Stimulated activated CD8-positive, alpha-beta memory T cell treated with anti-CD3 and anti-CD28 coated beads, Interleukin-15, amount 100 ng/mL, for 24 hours (primary cell): ENCODE measurements around the gene FIBP.
"Not testable (repeated sequence)": the region's sequence is repeated elsewhere in the genome, so short reads cannot be mapped to it uniquely, and the experiment has no call there.

Source experiments
- DNase-seq: peaks from one replicate; pipeline ENCODE4 v3.0.0-alpha.2; 2020; ENCODE audit warnings: low read depth

The FIBP gene

DNA sequence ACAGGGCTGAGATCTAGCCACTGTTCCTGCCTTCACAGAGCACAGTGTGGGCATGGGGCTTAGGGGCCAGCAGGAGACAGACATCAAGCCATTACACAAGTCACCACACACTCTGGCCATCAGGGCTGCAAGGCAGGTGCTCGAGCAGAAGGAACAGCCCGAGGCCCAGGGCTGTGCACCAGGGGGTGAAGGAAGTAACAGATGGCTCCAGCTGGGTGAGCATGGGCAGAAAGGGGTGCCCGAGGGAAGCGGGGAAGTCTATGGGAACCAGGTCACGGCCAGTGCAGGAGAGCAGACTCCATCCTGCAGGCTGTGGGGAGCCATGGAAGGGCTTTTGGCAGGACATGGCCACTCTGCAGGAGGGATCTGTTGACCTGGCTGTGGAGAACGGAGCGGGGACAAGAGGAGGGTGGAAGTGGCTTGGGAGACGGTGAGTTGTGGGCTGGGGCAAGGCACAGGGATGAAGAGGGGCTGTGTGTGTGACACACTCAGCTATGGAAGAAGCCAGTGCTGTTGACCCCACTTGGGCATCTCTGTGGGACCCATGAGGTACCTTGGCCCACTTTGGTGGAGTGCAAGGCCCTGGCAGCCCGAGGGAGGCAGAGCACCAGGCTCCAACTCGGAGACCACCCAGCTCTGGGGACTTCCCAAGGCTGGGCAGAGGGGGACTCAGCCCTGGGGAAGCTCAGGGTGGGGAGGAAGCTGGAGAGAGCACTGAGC, 27.0 kb upstream of the FIBP start:
- DNase-seq = no peak

DNA sequence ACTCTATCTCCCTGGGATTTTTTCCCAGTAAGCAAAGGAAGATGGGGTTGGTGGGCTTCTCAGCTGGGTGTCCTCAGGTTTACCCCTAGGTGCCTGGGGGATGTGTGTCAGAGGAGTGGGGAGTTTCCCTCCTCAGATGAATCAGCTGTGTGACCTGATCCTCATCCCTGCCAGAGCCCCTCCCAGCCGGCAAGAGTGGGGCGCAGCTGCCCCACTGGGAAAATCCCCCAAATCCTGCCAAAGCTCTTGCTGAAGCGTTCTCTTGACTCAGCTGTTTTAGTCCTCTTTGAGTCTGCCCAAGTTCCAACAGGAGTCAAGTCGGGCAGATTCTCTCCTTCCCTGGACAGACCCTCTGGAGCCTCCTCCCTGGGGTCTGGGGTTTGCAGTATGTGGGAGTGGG, 24.6 kb upstream of the FIBP start:
- DNase-seq = no peak

DNA sequence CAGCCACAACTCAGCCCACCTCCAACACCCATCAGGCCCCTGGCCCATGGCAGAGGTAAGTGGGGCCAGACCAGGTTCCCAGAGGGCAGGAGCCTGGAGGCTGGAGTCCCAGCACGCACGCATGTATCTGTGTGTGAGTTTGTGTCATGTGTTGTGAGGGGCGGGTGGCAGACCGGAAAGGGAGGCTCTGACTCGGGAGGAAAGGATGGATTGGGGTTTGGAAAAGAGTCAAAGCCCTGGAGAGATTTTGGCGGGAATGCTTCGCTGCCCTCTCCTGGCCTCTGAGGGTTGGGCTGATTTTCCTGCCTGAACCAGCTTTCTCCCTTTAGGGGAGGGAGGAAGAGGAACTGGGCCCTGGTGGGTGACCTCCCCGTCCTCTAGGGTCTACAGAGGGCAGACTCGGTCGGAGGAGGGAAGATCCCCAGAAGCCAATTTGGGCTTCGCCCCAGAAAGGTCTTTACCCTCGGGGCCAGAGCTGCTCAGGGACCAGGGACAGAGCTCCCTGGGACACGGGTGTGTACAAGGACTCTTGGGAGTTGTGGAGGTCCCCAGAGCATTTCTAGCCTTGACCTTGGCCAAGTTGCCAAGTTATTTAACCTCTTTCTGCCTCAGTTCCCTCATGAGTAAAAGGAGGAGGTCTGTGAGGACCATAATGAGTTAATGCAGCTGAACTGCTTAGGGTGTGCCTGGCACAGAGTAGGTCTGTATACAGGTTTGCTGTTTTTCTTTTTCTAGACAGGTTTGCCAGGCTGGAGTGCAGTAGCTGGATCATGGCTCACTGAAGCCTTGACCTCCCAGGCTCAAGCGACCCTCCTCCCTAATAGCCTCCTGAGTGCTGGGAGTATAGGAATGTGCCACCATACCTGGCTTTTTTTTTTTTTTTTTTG, 23.7 kb upstream of the FIBP start:
- DNase-seq = no peak

DNA sequence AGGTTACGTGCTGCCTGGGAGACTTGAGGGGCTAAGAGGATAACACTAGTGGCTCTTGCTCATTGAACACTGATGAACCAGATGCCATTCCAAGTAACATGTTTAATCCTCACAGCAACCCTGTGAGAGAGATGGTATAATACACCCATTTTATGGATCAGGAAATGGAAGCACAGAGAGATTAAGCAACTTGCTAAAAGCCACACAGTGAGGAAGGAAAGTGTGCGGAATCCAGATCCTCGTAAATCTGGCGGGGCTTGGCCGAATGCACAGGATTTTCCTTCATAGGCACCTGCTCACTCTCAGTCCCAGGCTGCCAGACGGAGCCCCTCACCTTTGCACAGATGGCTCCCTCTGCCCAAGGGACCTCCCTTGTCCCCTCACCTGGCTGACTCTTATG, 19.6 kb upstream of the FIBP start:
- DNase-seq = no peak

DNA sequence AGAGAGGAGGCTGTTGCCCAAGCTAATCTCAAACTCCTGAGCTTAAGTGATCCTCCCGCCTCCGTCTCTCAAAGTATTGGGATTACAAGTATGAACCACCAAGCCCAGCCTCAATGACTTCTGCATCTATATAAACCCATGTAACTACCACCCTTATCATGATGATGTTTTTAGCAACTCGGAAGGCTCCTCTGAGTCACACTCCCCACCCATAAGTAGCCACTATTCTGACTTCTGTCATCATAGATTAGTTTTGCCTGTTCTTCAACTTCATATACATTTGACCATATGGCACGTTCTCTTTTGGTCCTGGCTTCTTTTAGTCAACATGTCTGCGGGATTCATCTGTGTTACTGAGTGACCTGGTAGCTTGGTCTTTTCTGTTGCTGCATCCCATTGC, 18.3 kb upstream of the FIBP start:
- DNase-seq = no peak

DNA sequence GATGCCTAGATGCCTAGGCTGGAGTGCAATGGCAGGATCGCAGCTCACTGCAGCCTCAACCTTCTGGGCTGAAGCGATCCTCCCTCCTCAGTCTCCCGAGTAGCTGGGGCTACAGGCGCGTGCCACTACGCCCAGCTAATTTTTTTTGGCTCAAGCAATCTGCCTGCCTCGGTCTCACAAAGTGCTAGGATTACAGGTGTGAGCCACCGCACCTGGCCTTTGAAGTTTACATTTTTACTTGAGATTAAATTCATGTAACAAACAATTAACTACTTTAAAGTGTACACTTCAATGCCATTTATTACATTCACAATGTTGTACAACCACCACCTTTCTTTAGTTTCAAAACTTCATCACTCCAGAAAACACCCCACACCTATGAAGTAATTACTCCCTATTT, 15.4 kb upstream of the FIBP start:
- DNase-seq = no peak

DNA sequence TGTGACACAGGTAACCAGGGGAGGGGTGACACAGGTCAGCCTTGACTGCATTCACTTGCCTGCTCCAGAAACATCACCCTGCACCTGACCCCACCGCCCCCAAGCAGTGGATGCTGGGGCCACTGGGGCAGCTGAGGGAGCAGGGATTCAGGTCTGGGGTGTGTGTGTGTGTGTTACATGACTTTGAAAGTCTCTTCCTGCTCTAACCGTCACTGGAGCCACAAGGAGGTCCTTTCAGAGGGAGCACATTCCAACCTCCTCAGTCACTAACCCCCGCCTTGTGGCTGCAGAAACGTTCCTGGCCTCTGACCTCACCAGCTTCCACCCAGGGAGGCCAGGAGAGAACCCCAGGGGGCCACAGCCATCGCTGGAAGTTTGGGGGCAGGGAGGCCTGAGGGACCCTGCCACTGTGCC, 14.8 kb upstream of the FIBP start:
- DNase-seq = no peak

DNA sequence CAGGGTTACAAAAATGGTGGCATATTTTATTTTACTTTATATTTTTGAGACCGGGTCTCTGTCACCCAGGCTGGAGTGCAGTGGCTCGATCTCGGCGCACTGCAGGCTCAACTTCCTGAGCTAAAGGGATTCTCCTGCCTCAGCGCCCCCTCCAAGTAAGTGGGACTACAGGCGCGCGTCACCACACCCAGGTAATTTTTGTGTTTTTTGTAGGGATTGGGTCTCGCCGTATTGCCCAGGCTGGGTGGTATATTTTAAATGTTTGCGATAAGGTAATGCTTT, 12.6 kb upstream of the FIBP start:
- no peak for DNase-seq

DNA sequence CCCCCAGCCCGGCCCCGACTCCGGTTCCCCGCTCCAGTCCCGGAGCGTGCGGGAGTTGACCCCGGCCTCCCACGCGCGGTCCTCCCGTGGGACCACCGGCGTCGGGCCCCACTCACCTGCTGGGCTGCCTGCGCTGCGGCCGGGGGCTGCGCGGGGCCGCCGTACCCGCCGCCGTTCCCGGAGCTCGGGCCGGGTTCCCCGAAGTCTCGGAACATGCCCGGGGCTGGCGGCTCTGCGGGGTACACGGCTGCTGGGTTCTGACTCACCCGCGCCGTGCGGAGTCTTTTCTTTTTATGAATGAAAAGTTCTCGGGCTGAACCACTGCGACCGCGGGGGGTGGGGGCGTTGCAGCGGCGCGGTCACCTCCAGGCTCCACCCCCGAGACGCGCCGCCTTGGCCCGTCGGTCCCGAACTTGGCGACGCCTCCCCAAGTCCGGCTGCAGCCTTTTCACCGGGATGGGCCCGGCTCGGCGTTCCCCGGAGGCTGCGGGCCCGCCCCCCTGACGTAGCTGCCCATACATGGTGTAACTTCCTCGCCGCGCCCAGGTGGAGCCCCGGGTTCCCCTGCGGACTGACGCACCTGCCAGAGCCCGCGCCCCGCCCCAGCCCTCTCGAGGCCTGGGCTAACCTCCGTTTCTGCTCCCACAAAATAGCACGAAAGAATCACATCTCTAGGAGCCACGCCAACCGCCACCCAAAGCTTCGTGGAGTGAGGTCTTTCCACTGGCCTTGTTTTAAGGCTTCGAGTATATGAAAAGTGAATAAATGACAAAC, 12.0 kb upstream of the FIBP start, which contains the start of gene FOSL1:
Gene FOSL1, minus strand, starts transcription at position 264 of the 774 bp plus-strand sequence. Its CDS starts 49 bp downstream, at position 215.
- DNase-seq = peak; percentile 86

DNA sequence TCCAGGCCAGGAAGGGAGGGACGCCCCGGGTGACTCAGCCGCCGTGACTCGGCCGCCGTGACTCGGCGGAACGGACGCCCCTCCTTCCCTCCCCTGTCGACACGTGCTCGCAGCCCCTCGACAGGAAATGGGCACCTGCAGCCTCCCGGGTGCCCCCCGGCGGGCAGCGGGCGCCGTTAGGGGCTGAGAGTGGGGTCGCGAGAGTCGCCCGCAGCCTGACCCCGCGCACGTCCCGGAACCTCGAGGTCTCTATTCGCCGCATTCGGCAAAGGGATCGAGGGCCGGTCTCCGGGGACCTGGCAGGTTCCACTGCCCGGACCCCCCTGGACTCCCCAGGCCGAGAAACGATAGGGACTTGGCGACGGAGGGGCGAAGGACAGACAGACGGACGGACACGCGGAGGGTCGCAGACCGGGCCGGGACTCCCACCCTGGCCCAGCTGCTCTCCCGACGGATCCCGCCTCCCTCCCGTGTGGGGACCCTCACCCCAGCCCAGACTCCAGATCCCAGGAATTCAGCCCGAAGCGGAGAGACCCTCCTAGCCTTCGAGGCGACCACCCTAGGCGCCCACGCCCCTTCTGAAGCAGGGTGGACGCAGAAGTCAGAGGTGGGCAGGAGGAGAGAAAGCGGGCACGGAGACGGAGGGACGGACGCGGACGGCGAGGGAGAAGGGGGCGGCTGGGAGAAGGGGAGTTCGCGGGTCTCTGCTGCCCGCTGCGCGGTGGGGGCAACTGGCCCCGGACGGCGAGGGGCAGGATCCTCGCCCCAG, 11.3 kb upstream of the FIBP start:
- no peak for DNase-seq

DNA sequence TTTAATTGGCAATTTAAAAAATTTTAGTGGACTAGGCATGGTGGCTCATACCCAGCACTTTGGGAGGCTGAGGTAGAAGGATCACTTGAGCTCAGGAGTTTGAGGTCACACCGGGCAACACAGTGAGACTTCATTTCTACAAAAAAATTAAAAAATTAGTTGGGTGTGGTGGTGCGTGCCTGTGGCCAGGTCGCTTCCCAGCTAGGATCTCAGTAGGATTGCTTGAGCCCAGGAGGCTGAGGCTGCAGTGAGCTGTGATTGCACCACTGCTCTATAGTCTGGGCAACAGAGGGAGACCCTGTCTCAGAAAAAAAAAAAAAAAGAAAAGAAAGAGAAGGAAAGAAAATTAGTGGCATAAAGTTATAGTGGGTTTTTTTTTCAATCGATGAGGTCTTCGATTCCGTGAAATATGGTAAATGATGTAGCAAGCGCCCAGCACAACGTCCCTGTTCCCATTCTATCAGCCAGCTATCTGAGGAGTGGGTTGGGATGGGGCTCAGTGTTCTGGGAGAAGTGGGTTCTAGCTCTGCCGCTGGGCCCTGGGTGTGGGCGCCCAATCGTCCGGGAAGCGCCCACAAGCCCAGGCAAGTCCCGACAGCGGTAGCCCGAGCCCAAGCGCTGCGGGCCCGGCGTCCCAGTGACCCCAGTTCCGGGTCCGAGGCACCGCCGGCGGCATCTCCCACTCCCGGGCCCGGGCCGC, 10.5 kb upstream of the FIBP start:
- DNase-seq = no peak

DNA sequence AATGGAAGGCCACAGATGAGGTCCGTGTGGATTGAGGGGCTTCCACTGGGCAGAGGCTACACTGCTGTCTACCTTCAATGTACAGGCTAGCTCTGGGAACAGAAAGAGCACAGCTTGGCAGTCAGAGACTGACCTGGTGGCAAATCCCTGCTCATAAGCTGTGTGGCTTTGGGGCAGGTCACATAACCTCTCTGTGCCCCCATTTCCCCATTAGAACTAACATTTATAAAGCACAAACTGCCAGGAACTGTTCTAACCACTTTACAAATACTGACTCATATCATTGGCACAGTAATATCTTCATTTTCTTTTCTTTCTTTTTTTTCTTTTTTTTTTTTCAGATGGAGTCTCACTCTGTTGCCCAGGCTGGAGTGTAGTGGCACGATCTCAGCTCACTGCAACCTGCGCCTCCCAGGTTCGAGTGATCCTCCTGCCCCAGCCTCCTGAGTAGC, 8.8 kb upstream of the FIBP start:
- DNase-seq = no peak

DNA sequence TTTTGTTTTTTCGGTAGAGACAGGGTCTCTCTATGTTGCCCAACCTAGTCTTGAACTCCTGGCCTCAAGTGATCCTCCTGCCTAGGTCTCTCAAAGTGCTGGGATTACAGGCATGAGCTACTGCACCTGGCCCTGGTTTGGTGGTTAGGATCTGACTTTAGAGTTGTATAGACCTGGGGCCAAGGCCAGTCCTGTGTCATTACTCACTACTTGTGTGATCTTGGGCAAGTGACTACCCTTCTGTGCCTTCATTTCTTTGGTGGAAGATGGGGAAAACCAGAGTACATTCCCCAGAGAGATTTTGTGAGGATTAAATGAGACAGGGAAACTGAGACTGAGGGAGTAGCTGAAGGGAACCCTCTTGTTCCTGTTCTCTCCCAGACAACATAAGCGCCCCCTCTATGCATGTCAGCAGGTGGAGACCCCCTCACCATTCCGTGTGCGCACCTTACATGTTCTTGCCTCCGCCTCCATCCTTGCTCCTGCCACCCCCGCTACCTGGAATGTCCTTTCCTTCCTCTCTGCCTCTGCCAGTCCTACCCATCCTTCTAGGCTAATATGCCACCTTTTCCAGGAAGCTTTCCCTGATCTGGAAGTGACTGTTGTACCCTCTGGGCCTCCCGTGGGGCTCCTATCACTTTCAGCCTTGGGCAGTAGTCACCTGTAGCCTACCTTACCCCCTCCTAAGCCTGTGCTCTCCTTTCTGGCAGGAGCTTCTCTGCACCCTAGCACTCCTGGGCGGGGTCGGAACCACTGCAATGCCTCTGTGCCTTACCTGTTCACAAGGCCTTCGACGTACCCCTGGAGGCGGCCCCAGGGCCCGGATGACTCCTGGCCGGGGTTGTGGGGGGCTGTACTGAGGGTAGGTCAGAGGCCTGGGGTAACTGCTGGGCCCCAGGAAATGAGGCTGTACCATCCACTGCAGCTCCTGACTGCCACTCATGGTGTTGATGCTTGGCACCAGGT, 8.0 kb upstream of the FIBP start:
- DNase-seq = no peak

DNA sequence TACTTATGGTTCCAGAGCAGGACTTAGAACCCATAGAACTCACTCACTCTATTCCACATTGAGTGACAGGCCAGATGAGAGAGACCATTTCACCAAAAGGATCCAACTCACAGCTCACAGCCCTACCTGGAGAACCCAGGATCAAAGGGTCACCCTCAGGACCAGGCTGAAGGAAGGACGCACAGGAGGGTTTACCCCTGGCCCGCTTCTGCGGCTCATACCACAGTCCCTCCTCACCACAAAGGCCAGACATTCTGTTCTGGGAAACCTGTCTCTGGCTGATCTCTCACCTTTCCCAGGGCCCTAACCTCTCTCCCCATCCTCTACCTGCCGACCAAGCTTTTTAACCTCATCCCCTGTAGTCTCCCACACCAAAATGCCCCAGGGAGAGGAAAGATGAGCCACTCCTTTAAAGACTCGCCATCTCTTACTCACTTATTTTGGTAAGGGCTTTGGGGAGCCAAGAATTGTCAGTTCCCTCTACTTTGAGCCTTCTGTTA, 7.3 kb upstream of the FIBP start:
- DNase-seq = no peak

DNA sequence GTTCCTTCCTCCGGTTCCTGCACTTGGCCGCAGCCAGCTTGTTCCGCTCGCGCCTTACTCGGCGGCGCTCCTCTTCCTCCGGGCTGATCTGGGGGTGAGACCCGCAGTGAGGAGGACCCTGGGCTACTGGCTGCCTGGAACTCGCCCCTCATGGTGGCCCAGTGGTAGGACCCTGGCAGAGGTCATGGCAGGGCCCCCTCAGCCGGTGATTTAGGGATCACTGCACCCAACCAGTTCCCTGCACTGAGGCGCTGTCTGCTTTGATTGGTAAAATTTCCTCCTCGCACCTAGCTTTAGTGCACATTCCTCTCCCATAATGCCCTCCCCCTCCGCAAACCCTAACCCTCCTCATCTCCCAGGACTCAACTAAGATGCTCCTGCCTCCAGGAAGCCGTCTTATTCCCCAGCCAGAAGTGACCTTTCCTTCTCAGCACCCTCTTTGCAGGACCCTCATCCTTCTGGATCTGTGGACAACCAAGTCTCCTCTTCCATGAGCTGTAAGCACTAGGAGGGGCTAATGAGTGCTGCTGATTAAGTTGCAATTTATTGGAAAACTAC, 5.8 kb upstream of the FIBP start:
- no peak for DNase-seq

DNA sequence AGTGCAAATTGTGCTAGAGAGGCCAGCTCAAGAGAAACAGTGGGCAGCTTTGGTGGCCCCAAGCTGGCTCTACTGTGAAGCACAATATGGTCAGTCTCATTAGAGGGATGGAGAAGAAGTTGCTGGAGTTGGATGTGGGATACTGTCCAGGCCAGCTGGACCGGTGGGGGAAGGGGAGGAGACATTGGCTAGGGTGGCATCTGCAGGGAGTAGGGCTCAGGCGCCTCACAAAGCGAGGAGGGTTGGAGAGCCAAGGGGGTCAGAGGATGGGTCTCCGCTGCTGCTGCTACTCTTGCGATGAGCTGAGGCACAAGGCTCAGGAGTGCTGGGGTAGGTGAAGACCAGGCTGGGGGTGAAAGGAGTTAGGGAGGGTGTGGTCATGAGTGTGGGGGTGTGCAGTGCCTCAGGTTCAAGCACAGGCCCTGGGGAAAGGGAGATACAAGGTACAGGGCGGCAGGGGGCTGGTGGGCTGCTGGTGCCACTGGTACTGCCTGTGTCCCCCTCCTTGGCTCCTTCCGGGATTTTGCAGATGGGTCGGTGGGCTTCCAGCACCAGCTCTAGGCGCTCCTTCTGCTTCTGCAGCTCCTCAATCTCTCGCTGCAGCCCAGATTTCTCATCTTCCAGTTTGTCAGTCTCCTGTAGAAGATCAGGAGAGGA, 4.5 kb upstream of the FIBP start:
- no peak for DNase-seq

DNA sequence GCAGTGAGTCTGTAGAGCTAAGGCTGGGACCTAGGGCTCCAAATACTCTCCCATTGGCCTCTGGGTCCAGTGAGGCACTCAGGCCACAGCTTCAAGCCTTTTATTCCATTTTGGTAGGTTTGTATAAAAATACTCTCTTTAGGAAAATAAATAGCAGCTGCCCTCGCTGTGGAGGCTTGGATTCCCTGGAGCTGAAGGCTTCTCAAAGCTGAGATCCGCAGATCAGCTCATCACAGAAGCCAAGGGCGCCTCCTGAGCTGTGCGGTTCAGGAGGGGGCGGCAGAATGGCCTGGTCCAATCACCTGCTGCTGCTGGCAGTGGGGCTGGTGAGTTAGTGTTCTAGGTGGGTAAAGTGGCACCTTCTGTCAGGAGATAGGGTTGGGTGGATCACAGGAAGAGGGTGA, 3.9 kb upstream of the FIBP start:
- DNase-seq = not testable (repeated sequence)

DNA sequence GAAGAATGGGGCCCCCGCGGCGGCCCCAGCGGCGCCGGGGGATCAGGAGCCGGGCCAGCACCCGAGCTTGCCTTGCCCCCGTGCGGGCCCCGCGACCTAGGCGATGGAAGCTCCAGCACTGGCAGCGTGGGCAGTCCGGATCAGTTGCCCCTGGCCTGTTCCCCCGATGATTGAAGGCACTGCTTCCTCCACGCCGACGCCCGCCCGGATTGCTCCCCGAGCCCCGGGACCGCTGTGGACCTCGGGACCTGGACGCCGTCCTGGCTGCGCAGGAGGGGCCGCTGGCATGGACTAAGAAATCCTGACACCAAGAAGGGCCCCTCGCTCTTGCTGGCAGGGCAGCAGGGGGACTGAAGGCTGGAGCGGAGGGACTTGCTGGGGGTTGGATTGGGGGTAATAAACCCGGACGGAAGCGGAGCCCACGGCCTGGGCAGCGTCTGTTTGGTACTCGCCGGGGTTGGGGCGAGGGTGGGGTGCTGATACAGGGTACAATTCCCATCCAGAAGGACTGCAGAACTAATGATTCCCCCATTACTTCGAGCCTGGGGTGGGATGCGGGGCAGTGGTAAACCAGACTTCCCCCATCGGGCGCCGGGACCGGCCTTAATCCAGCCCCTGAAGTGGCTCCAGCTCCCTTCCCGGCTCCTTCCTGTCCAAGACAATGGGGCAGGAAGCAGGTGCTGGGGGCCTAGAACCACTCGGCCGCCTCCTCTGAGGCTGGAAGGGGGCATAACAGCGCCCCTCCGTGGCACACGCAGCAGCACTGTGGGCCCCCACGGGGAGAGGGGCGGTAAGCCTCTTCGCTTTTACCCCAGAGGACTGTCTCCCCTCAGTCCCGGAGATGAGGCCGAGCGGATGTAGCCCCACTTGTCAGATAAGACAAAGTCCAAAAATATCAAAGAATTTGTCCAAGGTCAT, 3.2 kb upstream of the FIBP start:
- DNase-seq = peak; percentile 26
